CD8-positive, alpha-beta memory T cell (primary cell): ENCODE results near the gene ZDHHC18. TPM values are rescaled to one million over a fixed set of nuclear protein-coding genes. Genes with fewer than 3 reads are reported as not detected.
"Not testable (repeated sequence)": the region's sequence is repeated elsewhere in the genome, so short reads cannot be mapped to it uniquely, and the experiment has no call there.

Experiments used
- CTCF ChIA-PET: fragments of 350-600 bp; sonication (Branson Sonifier 250); formaldehyde crosslinking; loops from one replicate; lab custom pipeline; 2021; ENCODE audit warnings: antibody characterized with exemption; lab: Charles Lee
- POLR2A ChIA-PET: fragments of 350-600 bp; sonication (Branson Sonifier 250); formaldehyde crosslinking; loops from one replicate; lab custom pipeline; 2021; ENCODE audit warnings: antibody characterized with exemption; lab: Charles Lee
- DNase-seq, 5 donors: peaks; one replicate each; pipeline versions ENCODE4 v3.0.0 to v3.0.0-alpha.2; 2020 to 2022; ENCODE audit warnings: mixed read lengths in 1 of 5
- H3K27ac ChIP-seq: one replicate; pipeline ENCODE4 v1.7.0; 2013; ENCODE audit warnings: low read depth, mild to moderate bottlenecking, low read length, moderate library complexity
- H3K27me3 ChIP-seq: 2 replicates; pipeline ENCODE4 v1.7.0; 2013; ENCODE audit warnings: low read length, mild to moderate bottlenecking; ENCODE audit not compliant: insufficient read depth, poor library complexity, severe bottlenecking
- H3K36me3 ChIP-seq: 2 replicates; pipeline ENCODE4 v1.7.0; 2013; ENCODE audit warnings: mild to moderate bottlenecking, low read length, moderate library complexity; ENCODE audit not compliant: insufficient read depth
- H3K4me1 ChIP-seq: 2 replicates; pipeline ENCODE4 v1.7.0; 2013; ENCODE audit warnings: mild to moderate bottlenecking, low read length, moderate library complexity; ENCODE audit not compliant: insufficient read depth
- H3K4me3 ChIP-seq: 2 replicates; pipeline ENCODE4 v1.7.0; 2013; ENCODE audit warnings: mild to moderate bottlenecking, low read length
- H3K9me3 ChIP-seq: 2 replicates; pipeline ENCODE4 v1.7.0; 2013; ENCODE audit warnings: mild to moderate bottlenecking, low read length
- H3K27ac Mint-ChIP-seq, 8 donors: one replicate each; pipeline ENCODE4 v1.8.0; 2020 to 2021; ENCODE audit warnings: mixed read lengths in 8 of 8, mild to moderate bottlenecking in 6 of 8, inconsistent platforms in 3 of 8, moderate library complexity in 3 of 8
- H3K27me3 Mint-ChIP-seq, 2 donors: one replicate each; pipeline ENCODE4 v1.8.0; 2020 to 2021; ENCODE audit warnings: mixed read lengths in 2 of 2, mild to moderate bottlenecking in 1 of 2, moderate library complexity in 1 of 2
- H3K36me3 Mint-ChIP-seq, 3 donors: one replicate each; pipeline ENCODE4 v1.8.0; 2020 to 2021; ENCODE audit warnings: mixed read lengths in 3 of 3, inconsistent platforms in 1 of 3, mild to moderate bottlenecking in 1 of 3
- H3K4me1 Mint-ChIP-seq, 3 donors: one replicate each; pipeline ENCODE4 v1.8.0; 2020 to 2021; ENCODE audit warnings: mixed read lengths in 3 of 3, inconsistent platforms in 1 of 3, mild to moderate bottlenecking in 1 of 3
- H3K4me3 Mint-ChIP-seq, 7 donors: one replicate each; pipeline ENCODE4 v1.8.0; 2020 to 2021; ENCODE audit warnings: mixed read lengths in 7 of 7, mild to moderate bottlenecking in 6 of 7, moderate library complexity in 4 of 7, inconsistent platforms in 2 of 7
- H3K9me3 Mint-ChIP-seq, 5 donors: one replicate each; pipeline ENCODE4 v1.8.0; 2020 to 2022; ENCODE audit warnings: mixed read lengths in 5 of 5, mild to moderate bottlenecking in 3 of 5, moderate library complexity in 2 of 5, inconsistent platforms in 1 of 5
- polyA plus RNA-seq: library from polyadenylated mRNA; unstranded; fragments of 300-500 nt; fragmentation: Illumina TruSeq; gene quantifications from one replicate; pipeline ENCODE4 v1.2.3, GENCODE V29; 2021
- total RNA-seq, 2 experiments: library from RNA; stranded (reverse); gene quantifications; one replicate each; pipeline ENCODE4 v1.2.3, GENCODE V29; 2021

The ZDHHC18 gene
- total and polyA plus RNA-seq, 3 experiments from 2014 or later, result 21.7 to 66.0 (median 61.5) TPM

DNA sequence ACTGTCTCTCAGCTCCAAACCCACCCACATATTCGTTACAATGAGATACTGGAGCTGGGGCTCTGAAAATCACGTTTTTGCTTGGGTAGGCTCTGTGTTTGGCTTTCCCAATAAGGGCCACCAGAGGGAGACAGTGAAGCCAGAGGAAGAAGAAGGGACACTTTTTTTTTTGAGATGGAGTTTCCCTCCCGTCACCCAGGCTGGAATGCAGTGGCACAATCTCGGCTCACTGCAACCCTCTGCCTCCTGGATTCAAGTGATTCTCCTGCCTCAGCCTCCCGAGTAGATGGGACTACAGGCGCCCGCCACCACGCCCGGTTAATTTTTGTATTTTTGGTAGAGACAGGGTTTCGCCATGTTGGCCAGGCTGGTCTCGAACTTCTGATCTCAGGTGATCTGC, 16.4 kb upstream of the ZDHHC18 start:
- H3K9me3 ChIP-seq, H3K27me3 ChIP-seq, H3K27me3 Mint-ChIP-seq, H3K36me3 Mint-ChIP-seq, H3K4me3 ChIP-seq, H3K36me3 ChIP-seq, H3K9me3 Mint-ChIP-seq, H3K27ac ChIP-seq: not testable (repeated sequence)
- ChIA-PET POLR2A (interaction anchor here (0.7 to 2.9 kb wide), 3 partner anchors 23 to 251 kb away, joined by 3 to 12 read pairs (median 3); no protein-coding TSS in a partner anchor), CTCF (interaction anchor here (0.7 to 4.9 kb wide), 25 partner anchors 9 to 309 kb away, joined by 3 to 68 read pairs (median 5); partner anchors contain the start of gene PIGV)
- DNase-seq, result peak; percentile 57 to 84 (median 74)
- H3K4me1 Mint-ChIP-seq, result peaks cover 23 to 25% (median 25%) of the 10 kb centered on the region in 3 donors
- peak overlapping the region; percentile 46 to 84 (median 76) for H3K4me3 Mint-ChIP-seq
- H3K4me1 ChIP-seq, result peaks cover 11% of the 10 kb centered on the region
- peak overlapping the region; percentile 56 to 96 (median 93) for H3K27ac Mint-ChIP-seq

DNA sequence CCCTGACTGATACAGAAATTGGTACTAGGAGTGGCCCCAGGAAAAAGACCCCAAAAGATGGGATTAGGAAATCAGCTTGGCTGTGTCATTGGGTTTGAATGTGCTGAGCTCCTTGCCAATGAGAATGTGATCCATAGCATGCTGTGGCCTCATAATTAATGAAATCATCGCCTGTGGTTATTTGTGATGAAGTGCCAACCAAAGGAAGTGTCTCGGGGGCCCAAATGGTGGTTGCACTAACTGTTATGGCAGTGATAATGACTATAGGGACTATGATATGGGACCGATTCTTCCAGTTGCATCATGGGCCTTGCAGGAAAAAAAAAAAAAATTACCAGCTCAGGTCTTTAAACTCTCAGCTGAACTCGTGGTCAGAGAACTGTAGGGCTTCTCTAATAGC, 15.4 kb upstream of the ZDHHC18 start:
- peaks cover 21% of the 10 kb centered on the region in 3 donors for H3K4me1 Mint-ChIP-seq
- H3K4me3 Mint-ChIP-seq, result peak overlapping the region; percentile 11 to 76 (median 55)
- no peaks in the 10 kb centered on the region for H3K36me3 ChIP-seq
- H3K27me3 Mint-ChIP-seq, result no peaks in the 10 kb centered on the region
- no peaks in the 10 kb centered on the region for H3K9me3 Mint-ChIP-seq
- H3K4me3 ChIP-seq, result no peak overlapping the region
- peak in 1 of 5 donors; percentile 60 for DNase-seq
- no peak overlapping the region for H3K27ac ChIP-seq
- no peaks in the 10 kb centered on the region for H3K36me3 Mint-ChIP-seq
- H3K27ac Mint-ChIP-seq, result peak overlapping the region; percentile 59 to 96 (median 92)
- H3K27me3 ChIP-seq, result no peaks in the 10 kb centered on the region
- ChIA-PET CTCF (interaction anchor here (1.2 to 4.9 kb wide), 13 partner anchors 9 to 310 kb away, joined by 3 to 68 read pairs (median 17); partner anchors contain the start of gene PIGV), POLR2A (interaction anchor here (1.1 to 2.9 kb wide), 3 partner anchors 22 to 209 kb away, joined by 3 to 12 read pairs (median 4); no protein-coding TSS in a partner anchor)
- H3K9me3 ChIP-seq, result no peaks in the 10 kb centered on the region
- H3K4me1 ChIP-seq, result peaks cover 11% of the 10 kb centered on the region

DNA sequence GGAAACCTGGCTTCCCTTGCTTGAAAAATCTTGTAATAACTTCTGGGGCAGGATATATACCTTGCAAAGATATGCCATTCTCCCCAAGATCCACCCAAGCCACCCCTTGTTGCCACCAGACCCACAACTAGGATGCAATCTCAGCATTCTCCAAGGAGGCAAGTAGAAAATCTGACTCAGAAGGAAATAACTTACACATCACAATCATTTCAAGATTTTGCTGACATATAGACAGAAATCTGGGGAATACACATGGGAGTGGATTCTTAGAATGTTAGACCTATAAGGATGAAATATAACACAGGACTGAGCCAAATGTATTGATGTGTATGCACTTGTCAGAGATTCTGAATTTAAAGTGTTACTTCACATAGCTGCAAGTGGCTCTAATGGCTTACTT, 14.8 kb upstream of the ZDHHC18 start:
- Mint-ChIP-seq H3K9me3 (no peaks in the 10 kb centered on the region), H3K36me3 (no peaks in the 10 kb centered on the region), H3K4me1 (peaks cover 21% of the 10 kb centered on the region in 3 donors), H3K27ac (peak overlapping the region in 7 of 8 donors; percentile 26 to 93 (median 68)), H3K27me3 (no peaks in the 10 kb centered on the region), H3K4me3 (no peak overlapping the region)
- Histone ChIP-seq H3K9me3 (no peaks in the 10 kb centered on the region), H3K4me3 (no peak overlapping the region), H3K27me3 (no peaks in the 10 kb centered on the region), H3K27ac (no peak overlapping the region), H3K36me3 (no peaks in the 10 kb centered on the region), H3K4me1 (peaks cover 11% of the 10 kb centered on the region)
- no peak for DNase-seq
- CTCF ChIA-PET, result interaction anchor here (1.2 to 4.9 kb wide), 9 partner anchors 8 to 311 kb away, joined by 3 to 68 read pairs (median 20); partner anchors contain the start of gene PIGV
- POLR2A ChIA-PET, result interaction anchor here (0.8 to 2.9 kb wide), 3 partner anchors 22 to 78 kb away, joined by 4 to 12 read pairs (median 6); partner anchors contain the start of gene GPN2

DNA sequence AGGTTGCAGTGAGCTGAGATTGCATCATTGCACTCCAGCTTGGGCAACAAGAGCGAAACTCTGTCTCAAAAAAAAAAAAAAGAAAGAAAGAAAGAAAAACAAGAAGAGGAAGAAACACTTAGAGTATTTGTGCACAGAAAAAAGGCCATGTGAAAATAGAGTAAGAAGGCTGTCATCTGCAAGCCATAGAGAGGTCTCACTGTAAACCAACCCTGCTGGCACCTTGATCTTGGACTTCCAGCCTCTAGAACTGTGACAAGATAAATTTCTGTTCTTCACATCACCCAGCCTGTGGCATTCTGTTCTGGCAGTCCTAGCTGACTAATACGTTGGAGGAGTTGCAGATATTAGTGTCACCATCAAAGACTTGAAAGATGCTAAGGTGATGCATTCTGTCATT, 12.1 kb upstream of the ZDHHC18 start:
- Histone ChIP-seq H3K27me3 (no peaks in the 10 kb centered on the region), H3K36me3 (no peaks in the 10 kb centered on the region), H3K27ac (no peak overlapping the region), H3K4me3 (no peak overlapping the region), H3K4me1 (peaks cover 11% of the 10 kb centered on the region), H3K9me3 (no peaks in the 10 kb centered on the region)
- Mint-ChIP-seq H3K4me1 (peaks cover 19 to 21% (median 21%) of the 10 kb centered on the region in 3 donors), H3K36me3 (no peaks in the 10 kb centered on the region), H3K27me3 (no peaks in the 10 kb centered on the region), H3K27ac (no peak overlapping the region), H3K9me3 (no peaks in the 10 kb centered on the region), H3K4me3 (no peak overlapping the region)
- ChIA-PET POLR2A (no interaction called here), CTCF (no interaction called here)
- no peak for DNase-seq

DNA sequence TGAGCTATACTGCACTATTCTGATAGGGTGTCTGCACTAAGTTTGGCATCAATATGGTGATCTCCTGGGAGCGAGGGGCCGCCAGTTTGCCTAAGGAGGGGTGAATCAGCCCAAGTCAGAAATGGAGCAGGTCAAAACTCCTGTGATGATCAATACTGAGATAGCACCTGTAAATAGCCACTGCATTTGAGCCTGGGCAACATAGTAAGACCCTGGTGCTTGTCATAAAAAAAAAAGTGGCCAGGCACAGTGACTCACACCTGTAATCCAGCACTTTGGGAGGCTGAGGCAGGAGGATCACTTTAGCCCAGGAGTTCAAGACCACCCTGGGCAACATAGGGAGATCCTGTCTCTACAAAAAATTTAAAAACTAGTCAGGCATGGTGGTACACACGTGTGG, 11.6 kb upstream of the ZDHHC18 start:
- no peaks in the 10 kb centered on the region for H3K36me3 ChIP-seq
- no peaks in the 10 kb centered on the region for H3K9me3 ChIP-seq
- no peaks in the 10 kb centered on the region for H3K27me3 ChIP-seq
- no peak overlapping the region for H3K4me3 ChIP-seq
- peaks cover 11% of the 10 kb centered on the region for H3K4me1 ChIP-seq
- Mint-ChIP-seq H3K27me3 (no peaks in the 10 kb centered on the region), H3K4me1 (peaks cover 17 to 20% (median 19%) of the 10 kb centered on the region in 3 donors), H3K4me3 (no peak overlapping the region), H3K27ac (peak overlapping the region in 1 of 8 donors; percentile 29), H3K9me3 (no peaks in the 10 kb centered on the region), H3K36me3 (no peaks in the 10 kb centered on the region)
- POLR2A ChIA-PET, result interaction anchor here (0.6 to 0.7 kb wide), 2 partner anchors 15 to 45 kb away, joined by 3 to 6 read pairs; no protein-coding TSS in a partner anchor
- no peak for DNase-seq
- no peak overlapping the region for H3K27ac ChIP-seq
- CTCF ChIA-PET, result no interaction called here

DNA sequence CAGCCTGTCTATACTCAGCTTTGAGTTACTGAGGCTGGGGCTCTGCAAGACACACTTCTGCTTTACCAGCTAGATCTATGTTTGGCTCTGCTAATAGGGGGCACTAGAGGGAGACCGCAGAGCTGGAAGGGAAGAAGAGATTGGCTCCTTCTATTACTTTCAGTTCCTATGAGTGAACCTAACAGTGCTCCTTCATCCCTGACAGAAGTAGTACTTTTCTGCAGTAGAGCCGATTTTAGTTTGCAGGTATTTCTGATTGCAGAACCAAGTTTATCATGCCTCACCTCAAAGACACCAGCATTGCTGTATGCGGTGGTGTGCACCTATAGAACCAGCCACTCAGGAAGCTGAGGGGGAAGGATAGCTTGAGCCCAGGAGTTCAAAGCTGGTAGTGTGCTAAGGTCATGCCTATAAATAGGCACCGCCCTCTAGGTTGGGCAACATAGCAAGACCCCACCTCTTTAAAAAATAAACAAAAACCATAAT, 5.7 kb upstream of the ZDHHC18 start:
- POLR2A ChIA-PET, result interaction anchor here (0.6 to 1.7 kb wide), 5 partner anchors 13 to 335 kb away, joined by 4 to 13 read pairs (median 7); no protein-coding TSS in a partner anchor

DNA sequence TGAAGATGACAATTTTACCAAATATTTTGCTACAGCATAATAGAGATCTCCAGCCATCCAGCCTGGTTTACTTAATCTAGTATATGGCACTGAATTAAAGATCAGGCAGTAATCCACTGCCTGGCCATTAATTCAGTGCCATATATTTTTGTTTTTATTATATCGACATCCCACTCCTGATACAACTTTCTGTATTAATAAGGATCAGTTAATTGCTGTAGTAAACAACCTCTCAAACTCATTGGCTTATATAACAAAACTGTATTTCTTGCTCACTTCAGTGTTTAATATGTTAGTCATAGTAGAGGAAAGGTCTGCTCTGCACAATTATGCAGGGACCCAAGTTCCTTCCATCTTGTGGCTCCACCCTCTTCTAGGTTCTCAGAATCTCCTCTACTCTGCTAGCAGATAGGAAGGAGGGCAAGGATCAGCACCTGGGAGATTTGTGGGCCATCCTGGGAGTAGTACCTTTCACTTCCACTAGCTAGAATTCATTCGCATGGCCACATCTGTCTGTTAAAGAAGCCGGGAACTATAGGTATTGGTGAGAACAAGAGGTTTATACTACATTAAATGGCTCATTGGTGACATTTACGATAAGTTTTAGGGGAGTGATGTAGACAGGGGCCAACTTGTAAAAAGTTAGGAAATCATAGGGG, 3.6 kb upstream of the ZDHHC18 start:
- Histone ChIP-seq H3K4me1 (peaks cover 32% of the 10 kb centered on the region), H3K27ac (no peak overlapping the region), H3K9me3 (no peaks in the 10 kb centered on the region), H3K4me3 (no peak overlapping the region), H3K27me3 (no peaks in the 10 kb centered on the region), H3K36me3 (no peaks in the 10 kb centered on the region)
- H3K4me3 Mint-ChIP-seq, result peak overlapping the region in 3 of 7 donors; percentile 12 to 68 (median 20)
- H3K27me3 Mint-ChIP-seq, result no peaks in the 10 kb centered on the region
- DNase-seq, result no peak
- H3K4me1 Mint-ChIP-seq, result peaks cover 23 to 49% (median 35%) of the 10 kb centered on the region in 3 donors
- peaks cover 0 to 9% (median 0%) of the 10 kb centered on the region in 3 donors for H3K36me3 Mint-ChIP-seq
- H3K27ac Mint-ChIP-seq, result peak overlapping the region in 5 of 8 donors; percentile 33 to 77 (median 59)
- CTCF ChIA-PET, result interaction anchor here (0.8 to 5.6 kb wide), 3 partner anchors 9 to 217 kb away, joined by 3 to 79 read pairs (median 5); no protein-coding TSS in a partner anchor
- POLR2A ChIA-PET, result interaction anchor here (0.6 to 0.8 kb wide), 3 partner anchors 22 to 1717 kb away, joined by 4 to 13 read pairs (median 7); no protein-coding TSS in a partner anchor
- no peaks in the 10 kb centered on the region for H3K9me3 Mint-ChIP-seq

More for the DNA sequence above, 5.7 kb upstream of the ZDHHC18 start:
- Mint-ChIP-seq H3K4me3 (peak overlapping the region; percentile 81 to 88 (median 84)), H3K4me1 (peaks cover 14 to 36% (median 25%) of the 10 kb centered on the region in 3 donors), H3K9me3 (no peaks in the 10 kb centered on the region), H3K27me3 (no peaks in the 10 kb centered on the region), H3K36me3 (no peaks in the 10 kb centered on the region), H3K27ac (peak overlapping the region; percentile 87 to 95 (median 91))
- Histone ChIP-seq H3K27ac (no peak overlapping the region), H3K4me3 (peak overlapping the region; percentile 26), H3K9me3 (no peaks in the 10 kb centered on the region), H3K36me3 (no peaks in the 10 kb centered on the region), H3K4me1 (peaks cover 22% of the 10 kb centered on the region), H3K27me3 (no peaks in the 10 kb centered on the region)
- DNase-seq, result peak in 2 of 5 donors; percentile 53 to 61
- CTCF ChIA-PET, result interaction anchor here (0.6 to 5.6 kb wide), 26 partner anchors 11 to 321 kb away, joined by 3 to 79 read pairs (median 3); partner anchors contain the start of genes GPATCH3 and PIGV
